ENCODE data around the gene WIPF1.

The WIPF1 gene

DNA sequence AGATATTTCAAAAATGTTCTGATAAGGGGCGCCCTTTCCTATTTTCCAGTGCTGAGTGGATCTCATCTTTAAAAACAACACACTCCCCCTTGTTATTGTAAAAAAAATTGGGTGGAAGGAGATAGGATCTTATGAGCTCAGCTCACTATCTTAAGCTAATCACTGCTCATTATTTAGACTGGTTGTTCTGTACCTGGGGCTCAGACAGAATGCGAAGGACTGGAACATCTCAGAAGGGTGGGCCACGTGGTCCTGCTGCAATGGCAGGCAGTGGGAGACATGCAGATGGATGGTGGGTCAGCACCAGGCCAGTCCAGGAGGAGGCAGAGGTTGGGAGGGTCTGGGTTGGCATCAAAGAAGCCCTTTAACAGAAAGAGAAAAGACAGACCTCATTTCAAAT lies 62.5 kb downstream of the WIPF1 start:
- no peak for DNase-seq

DNA sequence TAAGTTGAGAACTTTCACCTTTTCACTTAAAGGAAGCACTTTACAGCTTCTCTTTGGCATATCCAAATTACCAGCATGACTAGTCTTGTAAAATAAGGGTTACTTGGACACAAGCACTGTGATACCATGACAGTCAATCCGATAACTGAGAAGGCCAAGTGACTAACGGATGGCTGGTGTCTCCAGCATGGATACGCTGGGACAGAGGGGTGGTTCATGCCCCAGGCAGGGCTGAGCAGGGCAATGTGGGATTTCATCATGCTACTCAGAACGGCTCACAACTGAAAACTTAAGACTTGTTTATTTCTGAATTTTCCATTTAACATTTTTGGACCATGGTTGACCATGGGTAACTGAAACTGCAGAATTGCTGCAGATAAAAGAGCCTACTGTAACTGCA lies 67.7 kb downstream of the WIPF1 start:
- DNase-seq = no peak

DNA sequence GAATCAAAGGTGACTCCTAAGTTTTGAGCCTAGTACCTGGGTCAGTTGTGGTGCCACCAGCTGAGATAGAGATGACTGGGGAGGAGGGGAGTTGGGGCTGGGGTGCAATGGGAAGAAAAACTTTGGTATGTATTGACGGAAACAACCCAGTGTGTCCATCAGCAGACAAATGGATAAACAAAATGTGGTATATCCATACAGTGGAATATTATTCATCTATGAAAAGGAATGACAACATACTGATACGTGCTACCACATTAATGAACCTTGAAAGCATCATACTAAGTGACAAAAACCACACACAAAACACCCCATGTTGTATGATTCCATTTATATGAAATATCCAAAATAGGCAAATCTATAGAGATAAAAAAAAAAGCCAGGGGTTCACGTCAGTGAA lies 69.6 kb downstream of the WIPF1 start:
- no peak for DNase-seq

DNA sequence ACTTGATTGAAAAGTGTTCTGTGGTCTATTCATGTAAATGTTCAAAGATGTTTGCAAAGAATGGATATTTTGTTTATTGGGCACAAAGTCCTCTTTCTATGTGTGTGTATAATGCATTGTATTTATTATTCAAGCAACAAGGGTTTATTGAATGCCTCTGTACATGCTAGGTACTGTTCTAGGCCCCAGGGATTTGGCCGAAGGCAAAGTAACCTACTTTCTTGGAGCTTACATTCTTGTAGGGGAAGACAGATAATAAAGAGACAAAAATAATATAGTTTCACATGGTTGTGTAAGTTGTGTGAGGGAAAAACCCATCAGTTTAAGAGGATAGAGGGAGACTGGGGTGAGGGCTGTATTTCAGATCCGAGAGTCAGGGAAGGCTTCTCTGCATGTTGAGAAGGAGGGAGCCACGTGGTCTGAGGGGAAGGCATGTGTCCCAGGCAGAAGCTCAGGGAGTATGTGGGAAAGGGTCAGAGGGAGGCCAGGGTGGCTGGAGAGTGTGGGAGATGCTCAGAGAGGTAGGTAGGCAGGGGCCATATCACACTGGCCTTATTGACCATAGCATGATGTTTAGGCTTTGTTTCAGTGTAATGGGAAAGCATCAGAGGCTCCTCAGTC lies 70.4 kb downstream of the WIPF1 start:
- no peak for DNase-seq

DNA sequence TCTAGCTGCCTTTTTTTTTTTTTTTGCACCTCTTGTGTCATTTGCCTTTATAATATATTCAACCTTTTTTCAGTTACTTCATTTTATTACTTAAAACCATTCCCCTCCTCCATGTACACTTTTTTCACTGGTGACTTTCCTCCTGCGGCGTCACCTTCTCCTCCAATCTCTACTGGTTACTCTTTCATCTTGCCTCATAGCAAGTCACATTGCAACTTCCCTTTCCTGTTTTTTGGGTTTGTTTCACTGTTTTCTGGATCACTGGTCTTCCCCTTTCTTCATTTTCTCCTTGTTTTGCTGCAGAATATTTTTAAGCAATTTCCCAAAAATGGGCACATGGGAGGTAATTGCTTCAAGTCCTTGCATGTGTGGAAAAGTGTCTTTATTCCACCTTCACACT lies 73.1 kb downstream of the WIPF1 start:
- DNase-seq = no peak

DNA sequence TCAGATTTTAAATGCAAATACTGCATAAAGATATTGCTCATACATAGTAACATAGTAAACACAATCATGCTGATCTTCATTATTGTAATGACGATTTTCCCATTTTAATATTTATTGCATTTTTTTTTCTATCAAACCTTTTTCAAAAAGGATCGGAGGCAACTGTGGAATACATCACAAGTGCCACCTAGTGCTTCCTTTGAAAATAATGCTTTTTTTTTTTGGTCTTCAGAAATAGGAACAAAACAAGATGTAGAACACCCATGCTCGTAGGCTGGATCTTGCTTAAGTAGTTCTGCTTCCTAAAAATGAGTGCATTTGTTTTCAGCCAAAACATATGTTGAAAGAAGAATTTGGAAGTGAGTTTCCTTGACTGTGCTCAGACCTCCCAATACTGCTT lies 75.1 kb downstream of the WIPF1 start:
- DNase-seq = no peak

DNA sequence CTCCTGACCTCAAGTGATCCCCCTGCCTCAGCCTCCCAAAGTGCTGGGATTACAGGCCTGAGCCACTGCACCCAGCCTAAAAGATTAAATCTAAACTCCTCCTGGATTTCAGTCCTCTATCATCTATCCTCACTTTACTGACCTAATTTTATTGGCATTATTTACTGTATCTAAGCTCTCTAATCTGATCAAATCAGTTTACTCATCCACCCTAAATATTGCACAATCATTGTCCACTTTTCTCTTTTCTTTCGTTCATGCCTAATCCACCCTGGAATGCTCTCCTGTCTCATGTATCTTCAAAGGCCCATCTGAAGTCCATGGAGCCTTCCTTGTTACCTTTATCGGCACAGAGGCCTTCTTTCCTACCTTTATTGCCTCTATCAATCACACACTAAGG lies 79.2 kb downstream of the WIPF1 start:
- DNase-seq = no peak

DNA sequence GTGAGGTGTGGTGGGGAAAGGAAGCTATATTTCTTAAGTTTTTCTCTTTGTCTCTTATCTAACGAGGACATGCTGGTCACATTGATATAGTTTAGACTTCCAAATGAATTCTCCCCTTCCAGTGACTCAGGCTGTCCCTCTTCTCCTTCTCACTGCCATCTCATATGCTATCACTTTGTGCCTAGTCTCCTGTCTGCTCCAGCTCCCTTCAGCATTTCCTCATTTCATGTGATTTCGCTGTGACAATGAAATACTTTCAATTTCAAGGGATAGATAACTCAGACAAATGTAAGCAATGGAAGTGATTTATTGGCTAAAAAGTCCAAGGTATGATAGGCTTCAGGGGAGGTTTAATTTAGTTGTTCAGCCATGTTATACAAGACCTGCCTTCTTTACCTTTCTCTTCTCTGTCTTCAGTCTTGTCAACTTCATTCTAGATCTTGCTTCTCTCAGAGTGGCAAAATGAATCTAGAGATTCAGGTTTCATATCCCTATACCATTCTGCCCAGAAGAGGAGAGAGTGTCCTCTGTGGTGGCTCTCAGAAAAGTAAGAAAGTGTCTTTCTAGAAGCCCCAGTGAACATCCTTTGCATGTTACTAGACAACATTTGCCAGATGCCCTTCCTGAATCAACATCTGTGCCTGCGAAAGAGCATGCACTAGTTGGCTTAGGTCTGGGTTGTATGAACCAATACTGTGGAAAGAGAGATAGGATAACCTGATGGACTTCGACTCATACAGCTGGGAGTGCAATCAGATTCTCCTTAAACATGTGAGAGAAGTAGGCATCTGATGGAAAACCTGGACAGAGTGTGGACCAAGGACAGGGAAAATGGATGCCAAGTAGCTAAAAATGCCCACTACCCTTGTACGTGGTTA lies 80.9 kb downstream of the WIPF1 start:
- no peak for DNase-seq

DNA sequence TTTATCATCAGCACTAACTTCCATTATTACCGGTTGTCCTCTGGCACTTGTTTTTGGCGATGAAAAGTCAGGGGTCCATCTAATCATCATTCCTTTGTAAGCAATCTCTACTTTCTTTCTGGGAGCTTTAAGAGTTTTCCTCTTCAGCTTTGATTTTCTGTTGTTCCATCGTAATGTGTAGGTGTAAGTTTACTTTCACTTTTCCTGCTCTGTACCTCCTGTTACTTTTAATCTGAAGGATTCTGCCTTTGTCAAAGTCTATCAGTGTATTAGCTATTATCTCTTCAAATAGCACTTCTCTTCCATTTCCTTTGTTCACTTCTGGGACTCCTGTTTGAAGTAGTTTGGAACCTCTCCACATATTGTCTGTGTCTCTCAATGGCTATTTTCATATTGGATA lies 85.3 kb downstream of the WIPF1 start:
- DNase-seq = no peak

DNA sequence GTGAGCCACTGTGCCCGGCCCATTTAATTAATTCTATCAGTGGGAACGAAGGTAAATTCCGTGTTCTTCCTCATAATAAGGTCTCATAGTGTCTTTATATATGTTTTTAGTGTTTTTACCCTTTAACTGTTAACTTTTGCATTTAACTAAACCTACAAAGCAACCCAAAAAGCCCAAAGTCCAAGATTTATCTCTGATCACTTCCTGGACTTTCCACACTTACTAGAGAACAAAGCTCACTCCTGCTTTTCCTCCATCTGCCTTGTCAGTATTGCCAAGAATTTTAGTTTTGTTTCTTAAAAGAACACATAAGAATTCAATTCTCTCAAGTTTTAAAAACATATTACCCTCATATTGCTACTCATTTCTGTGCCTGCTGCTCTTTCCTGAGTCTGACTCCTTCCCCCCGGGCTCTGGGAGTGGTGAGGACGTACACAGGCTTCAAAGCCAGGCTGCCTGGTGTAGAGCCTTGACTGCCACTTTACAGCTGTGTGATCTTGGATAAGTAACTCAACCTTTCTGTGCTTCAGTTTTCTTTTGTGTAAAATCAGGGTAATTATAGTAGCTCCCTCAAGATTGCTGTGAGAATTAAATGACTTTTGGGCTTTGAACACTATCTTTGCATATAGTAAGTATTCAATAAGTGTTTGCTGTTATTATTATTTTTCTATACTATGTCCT lies 85.9 kb downstream of the WIPF1 start:
- DNase-seq = no peak

DNA sequence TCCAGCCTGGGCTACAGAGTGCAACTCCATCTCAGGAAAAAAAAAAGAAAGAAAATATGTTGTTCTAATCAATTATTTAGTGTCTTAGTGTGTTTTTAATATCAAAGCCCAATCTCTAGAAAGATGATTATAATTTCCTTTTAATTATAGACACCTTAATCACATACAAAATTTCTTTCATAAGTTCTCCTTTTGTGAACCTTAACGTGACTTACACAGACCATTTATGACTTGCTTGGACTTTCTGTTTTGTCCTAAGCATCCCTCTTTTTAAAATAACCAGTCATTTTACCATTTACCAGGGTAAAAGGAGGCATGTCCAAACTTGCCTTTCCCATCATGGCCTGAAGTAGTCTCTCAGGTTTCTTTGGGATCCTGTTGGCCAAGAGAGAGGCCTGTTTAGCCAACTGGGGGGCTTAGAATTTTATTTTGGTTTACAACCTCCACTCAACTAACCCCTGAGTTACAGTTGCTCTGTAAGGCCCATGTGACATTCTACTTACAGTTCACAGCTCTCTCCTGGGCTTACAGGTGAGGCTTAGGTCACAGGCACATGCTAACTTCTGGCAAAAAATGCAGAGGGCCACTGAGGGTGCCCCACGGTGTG lies 86.9 kb downstream of the WIPF1 start:
- DNase-seq = no peak

Data from NCI-H1105 treated with DMSO at 0.1 percent for 48 hours (cell line).